GM19468 (cell line): ENCODE data around the gene IRAK2.
"Not testable (repeated sequence)": the region's sequence is repeated elsewhere in the genome, so short reads cannot be mapped to it uniquely, and the experiment has no call there.

ENCODE experiments used
- ATAC-seq: cut with Tn5 transposase; IDR thresholded peaks from one replicate; pipeline ENCODE4 v1.9.1; 2021; ENCODE audit warnings: mild to moderate bottlenecking, moderate library complexity, moderate number of reproducible peaks; ENCODE audit not compliant: unreplicated experiment; ENCODE audit errors: extremely low read depth

IRAK2 gene

DNA sequence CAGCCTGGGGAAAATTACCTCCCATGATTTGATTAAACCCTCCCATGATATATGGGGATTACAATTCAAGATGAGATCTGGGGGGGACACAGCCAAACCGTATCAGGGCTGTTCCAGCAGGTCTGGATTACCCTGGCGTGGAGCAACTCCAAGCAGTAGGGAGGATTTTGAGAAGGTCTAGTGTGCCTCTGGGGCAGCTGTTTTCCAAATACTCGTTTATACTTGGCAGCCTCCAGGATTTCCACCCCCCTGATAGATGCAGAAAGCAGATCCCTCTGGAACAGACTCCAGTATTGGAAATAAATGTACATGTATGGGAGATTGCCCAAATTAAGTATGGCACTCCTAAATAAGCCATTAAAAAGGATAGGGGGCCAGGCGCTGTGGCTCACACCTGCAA is 7.7 kb upstream of the IRAK2 start:
- ATAC-seq: no peak

DNA sequence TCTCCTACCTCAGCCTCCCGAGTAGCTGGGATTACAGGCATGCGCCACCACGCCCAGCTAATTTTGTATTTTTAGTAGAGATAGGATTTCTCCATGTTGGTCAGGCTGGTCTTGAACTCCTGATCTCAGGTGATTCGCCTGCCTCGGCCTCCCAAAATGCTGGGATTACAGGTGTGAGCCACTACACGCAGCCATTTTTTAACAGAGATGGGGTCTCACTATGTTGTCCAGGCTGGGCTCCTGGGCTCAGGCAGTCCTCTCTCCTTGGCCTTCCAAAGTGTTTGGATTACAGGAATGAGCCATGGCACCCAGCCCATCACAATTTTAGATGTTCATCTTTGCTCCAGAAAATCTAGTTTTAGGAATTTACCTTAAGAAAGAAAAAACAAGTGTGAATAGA is 6.2 kb upstream of the IRAK2 start:
- ATAC-seq: not testable (repeated sequence)

DNA sequence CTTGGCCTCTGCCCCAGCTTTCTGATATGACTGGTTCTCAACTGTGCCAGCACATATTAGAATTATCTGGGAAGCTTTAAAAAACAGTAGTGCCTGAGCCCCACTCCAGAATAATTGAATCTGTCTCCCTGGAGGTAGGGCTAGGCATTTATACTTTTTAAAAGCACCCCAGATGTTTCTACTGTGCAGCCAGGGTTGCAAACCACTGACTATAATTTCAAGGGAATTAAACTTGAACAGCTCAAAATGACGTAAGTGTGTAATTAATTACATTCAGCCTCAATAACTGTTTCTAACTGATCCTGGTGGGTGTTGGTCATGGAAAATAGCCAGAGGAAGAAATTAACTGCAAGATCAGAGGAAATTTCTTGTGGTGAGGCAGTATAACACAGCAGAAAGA is 4.4 kb upstream of the IRAK2 start:
- ATAC-seq: no peak

GRCh38 chr3:10160925-10161324 is 3.8 kb upstream of the IRAK2 start:
- ATAC-seq: no peak

GRCh38 chr3:10162185-10162584 is 2.5 kb upstream of the IRAK2 start:
- no peak for ATAC-seq

DNA sequence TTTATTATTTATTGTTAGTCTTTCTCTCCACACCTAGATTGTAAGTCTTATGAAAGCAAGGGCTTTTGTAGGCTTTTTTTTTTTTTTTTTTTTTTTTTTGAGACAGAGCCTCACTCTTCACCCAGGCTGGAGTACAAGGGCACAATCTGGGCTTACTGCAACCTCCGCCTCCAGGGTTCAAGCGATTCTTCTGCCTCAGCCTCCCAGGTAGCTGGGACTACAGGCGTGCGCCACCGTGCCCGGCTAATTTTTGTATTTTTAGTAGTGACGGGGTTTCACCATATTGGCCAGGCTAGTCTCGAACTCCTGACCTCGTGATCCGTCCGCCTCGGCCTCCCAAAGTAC is 546 bp upstream of the IRAK2 start:
- not testable (repeated sequence) for ATAC-seq

DNA sequence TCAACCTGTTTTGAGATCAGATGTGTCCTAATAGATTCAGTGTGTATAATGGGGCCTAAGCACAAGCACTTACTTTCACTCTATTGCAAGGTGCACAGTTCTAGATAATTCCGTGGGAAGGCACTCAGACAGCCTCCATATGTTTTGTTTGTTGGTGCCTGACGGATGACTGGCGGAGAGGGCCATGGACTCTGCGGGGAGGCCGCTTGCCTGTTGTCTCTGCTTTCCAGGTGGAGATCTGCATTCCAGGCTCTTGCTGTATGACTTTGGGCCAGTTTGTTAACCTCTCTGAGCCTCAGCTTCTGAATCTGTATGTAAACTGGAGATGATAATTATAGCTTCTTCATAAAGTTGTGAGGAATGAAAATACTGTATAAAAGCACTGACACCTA is 1.5 kb downstream of the IRAK2 start:
- no peak for ATAC-seq

- ATAC-seq: no peak
Measured at GRCh38 chr3:10169000-10169496, 4.3 kb downstream of the IRAK2 start.

- ATAC-seq: no peak
Measured at GRCh38 chr3:10170915-10171478, 6.3 kb downstream of the IRAK2 start.

DNA sequence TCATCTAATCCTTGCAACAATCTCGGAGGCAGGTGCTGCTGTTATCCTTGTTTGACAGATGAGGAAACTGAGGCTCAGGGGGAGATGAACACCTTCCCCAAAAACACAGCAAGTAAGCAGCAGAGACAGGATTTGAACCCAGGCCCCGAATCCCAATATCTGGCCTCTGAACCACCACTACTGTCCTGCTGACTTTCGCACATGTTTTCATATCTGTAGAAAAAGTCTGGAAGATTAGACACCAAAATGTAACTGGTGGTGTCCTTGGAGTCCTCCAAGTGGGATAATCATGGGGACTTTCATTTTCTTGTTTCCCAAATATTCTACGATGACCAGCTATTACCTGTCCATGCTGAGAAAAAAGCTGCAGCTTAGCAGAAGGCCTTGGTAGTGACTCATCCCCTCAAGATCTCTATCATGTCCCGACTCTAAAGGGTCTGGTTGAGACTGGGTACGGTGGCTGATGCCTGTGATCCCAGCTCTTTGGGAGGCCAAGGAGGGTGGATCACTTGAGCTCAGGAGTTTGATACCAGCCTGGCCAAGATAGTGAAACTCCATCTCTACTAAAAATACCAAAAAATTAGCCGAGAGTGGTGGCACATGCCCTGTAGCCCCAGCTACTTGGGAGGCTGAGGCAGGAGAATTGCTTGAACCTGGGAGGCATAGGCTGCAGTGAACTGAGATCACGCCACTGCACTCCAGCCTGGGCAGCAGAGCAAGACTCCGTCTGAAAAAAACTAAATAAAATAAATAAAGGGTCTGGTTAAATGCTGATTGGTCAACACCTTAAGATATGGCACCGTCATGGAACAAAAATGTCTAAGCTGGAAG is 8.6 kb downstream of the IRAK2 start:
- no peak for ATAC-seq

DNA sequence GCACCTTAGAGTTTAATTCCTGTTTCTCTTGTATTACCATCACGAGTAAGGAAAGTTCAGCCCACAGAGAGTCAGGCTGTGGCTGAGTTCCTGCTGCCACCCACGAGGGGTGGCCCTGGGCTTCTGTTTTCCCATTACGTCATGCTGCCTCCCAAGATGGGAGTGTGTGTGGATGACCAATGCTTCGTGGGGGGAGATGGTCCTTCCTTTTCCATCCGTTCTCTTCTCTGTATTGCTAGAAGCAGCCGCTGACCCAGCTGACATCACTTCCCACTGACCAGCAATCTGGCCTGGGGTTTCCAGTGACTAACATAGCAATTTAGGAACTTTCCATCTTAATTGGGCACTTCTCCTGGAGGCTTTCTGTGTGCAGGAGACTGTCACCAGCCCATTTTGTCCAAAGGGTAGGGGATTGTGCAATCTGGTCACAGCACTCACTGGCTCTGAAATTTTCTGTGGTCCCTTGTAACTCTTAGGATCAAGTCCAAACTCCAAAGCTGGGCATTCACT is 9.3 kb downstream of the IRAK2 start:
- ATAC-seq: no peak

GRCh38 chr3:10175334-10175733 is 10.6 kb downstream of the IRAK2 start:
- ATAC-seq: not testable (repeated sequence)

- not testable (repeated sequence) for ATAC-seq
Measured at GRCh38 chr3:10176150-10176549, 11.4 kb downstream of the IRAK2 start.

- no peak for ATAC-seq
Measured at GRCh38 chr3:10177737-10178136, 13.0 kb downstream of the IRAK2 start.

DNA sequence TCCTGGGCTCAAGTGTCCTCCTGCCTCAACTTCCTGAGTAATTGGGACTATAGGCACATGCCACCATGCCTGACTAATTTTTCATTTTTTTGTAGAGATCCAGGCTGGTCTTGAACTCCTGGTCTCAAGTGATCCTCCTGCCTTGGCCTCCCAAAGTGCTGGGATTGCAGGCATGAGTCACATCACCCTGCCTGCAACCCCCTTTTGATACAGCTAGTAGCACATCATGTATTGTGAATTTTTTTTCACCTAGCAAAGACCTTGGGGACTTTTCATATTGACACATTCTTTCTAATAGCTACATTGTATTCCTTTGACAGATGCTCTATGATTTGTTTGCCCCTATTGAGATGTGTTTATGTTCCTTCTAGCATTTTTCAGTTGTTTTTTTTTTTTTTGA is 14.2 kb downstream of the IRAK2 start:
- no peak for ATAC-seq

DNA sequence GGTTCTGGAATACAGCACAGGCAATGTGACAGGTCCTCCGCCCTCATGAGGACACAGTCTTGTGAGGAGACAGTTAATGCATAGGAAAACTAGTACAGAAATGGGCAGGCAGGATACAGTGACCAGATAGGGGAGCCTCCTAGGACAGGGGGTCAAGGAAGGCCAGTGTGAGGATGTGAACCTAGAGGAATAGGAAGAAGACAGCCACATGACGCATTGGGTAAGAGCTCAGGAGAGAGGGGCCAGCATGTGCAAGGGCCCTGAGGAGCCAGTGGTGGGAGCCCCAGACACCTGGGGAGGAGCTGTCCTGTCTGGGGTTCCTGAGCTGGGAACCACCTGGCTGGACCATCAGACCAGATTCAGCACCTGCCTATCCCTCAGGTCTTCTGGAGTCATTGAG is 15.6 kb downstream of the IRAK2 start:
- ATAC-seq: no peak

- ATAC-seq: no peak
Measured at GRCh38 chr3:10180738-10181295, 16.1 kb downstream of the IRAK2 start.

GRCh38 chr3:10182950-10183349 is 18.2 kb downstream of the IRAK2 start:
- ATAC-seq: no peak

GRCh38 chr3:10184250-10184649 is 19.5 kb downstream of the IRAK2 start:
- no peak for ATAC-seq

- ATAC-seq: no peak
Measured at GRCh38 chr3:10185804-10186762, 21.4 kb downstream of the IRAK2 start.
